Measurements from ENCODE around the gene ZNF600. TPM values are rescaled to one million over a fixed set of nuclear protein-coding genes. Genes with fewer than 3 reads are reported as not detected.

ZNF600 gene
- total and polyA plus RNA-seq, 2 of the 13 experiments (the other 11 are each of a cell fraction or from before 2014, with no cell fraction given): 15.0 to 16.4 TPM

DNA sequence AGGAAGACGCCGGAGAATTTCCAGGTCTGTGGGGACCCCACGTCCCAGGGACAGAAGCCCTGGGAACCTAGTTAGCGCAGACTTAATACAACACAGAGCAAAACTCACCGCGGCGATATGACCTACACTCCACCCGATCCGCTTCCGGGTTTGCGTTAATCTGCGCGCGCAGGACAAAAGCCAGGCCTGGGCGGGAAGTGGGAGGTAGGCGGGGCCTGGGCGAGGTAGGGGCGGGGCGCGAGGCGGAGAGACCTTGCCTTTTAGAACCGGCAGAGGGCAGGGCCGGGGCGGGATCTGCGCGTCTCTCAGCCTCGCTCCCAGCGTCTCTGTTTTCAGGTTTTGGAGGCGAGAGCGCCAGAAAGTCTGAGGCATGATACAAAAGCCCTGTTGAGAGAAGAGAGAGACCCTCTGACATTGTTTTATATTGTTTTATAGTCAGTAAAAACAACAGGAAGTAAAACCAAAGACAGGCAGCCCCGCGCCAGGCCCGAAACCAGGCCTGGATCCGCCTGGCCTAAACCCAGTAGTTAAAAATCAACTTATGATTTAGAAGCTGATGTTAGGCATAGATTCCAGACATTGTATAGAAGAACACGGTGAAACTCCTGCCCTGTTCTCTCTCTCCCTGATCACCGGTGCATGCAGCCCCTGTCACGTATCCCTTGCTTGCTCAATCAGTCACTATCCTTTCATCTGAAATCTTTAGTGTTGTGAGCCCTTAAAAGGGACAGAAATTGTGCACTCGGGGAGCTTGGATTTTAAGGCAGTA lies 51.5 kb downstream of the ZNF600 start, which contains the start of gene ZNF611:
ZNF611 (minus strand) TSS at position 152 of the 769 bp plus-strand sequence. CDS start 19,150 bp downstream, outside the sequence.
- Histone ChIP-seq H3K4me2 (ENCODE audit: low read depth, low read length) (peak within 1 kb of the TSS; percentile 58), H4K20me1 (ENCODE audit: insufficient read depth, low read length) (no peaks in the 10 kb centered on the region), H3K27ac (ENCODE audit: extremely low read length, insufficient read depth, low read length) (peak within 1 kb of the TSS; percentile 70), H2AFZ (ENCODE audit: low read length) (peak within 1 kb of the TSS; percentile 28), H3K27me3 (ENCODE audit: control insufficient read depth in 1 of 2, insufficient read depth in 2 of 2, low read length in 2 of 2) (no peaks in the 10 kb centered on the region), H3K36me3 (replicated peaks in 1 of 2; ENCODE audit: control insufficient read depth in 1 of 2, insufficient read depth in 2 of 2, low read length in 2 of 2) (no peaks in the 10 kb centered on the region), H3K4me3 (replicated peaks in 1 of 3; ENCODE audit: insufficient read depth in 1 of 3, low read depth in 2 of 3, low read length in 3 of 3) (peak within 1 kb of the TSS; percentile 56 to 79 (median 78)), H3K9me3 (ENCODE audit: low read length) (peaks cover 9% of the 10 kb centered on the region; the same call in 1 of the 2 replicates), H3K79me2 (ENCODE audit: insufficient read depth, low read length) (no peaks in the 10 kb centered on the region), H3K9ac (ENCODE audit: insufficient read depth, low read depth, low read length) (peak within 1 kb of the TSS; percentile 68), H3K4me1 (ENCODE audit: insufficient read depth, low read length) (peaks cover 12% of the 10 kb centered on the region; the same call in 1 of the 2 replicates)
- in situ Hi-C loops (cut with HindIII; ENCODE audit: extremely low pct_ligation_motif_present, low pct_unique_long_range_greater_than_20kb) (no loop called here), intact Hi-C loops (cut with micrococcal nuclease; ENCODE audit: unreplicated experiment) (no loop called here)
- WGBS (ENCODE audit: low lambda C conversion rate): 32% methylated on average over 26 of the region's 38 CpGs
- ChIA-PET CTCF (ENCODE audit: low intra/inter-chr PET ratio, low total read pairs) (interaction anchor here (0.9 kb wide), 1 partner anchor 14 kb away, joined by 3 read pairs; no protein-coding TSS in a partner anchor), POLR2A (interaction anchor here (0.8 to 1.1 kb wide), 2 partner anchors 23 to 723 kb away, joined by 3 to 4 read pairs; no protein-coding TSS in a partner anchor)
- FAIRE-seq: no peak
- peak; percentile 93 for ATAC-seq
- no TSS peak for BruUV-seq (replicated peaks)
- peak; percentile 82 for DNase-seq (ENCODE audit: low spot score)
- TF ChIP-seq, protein P1, sequence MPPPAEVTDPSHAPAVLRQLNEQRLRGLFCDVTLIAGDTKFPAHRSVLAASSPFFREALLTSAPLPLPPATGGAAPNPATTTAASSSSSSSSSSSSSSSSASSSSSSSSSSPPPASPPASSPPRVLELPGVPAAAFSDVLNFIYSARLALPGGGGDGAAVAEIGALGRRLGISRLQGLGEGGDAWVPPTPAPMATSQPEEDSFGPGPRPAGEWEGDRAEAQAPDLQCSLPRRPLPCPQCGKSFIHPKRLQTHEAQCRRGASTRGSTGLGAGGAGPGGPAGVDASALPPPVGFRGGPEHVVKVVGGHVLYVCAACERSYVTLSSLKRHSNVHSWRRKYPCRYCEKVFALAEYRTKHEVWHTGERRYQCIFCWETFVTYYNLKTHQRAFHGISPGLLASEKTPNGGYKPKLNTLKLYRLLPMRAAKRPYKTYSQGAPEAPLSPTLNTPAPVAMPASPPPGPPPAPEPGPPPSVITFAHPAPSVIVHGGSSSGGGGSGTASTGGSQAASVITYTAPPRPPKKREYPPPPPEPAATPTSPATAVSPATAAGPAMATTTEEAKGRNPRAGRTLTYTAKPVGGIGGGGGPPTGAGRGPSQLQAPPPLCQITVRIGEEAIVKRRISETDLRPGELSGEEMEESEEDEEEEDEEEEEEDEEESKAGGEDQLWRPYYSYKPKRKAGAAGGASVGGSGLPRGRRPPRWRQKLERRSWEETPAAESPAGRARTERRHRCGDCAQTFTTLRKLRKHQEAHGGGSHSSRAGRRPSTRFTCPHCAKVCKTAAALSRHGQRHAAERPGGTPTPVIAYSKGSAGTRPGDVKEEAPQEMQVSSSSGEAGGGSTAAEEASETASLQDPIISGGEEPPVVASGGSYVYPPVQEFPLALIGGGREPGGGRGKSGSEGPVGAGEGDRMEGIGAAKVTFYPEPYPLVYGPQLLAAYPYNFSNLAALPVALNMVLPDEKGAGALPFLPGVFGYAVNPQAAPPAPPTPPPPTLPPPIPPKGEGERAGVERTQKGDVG (CRISPR knock-in tag; IDR thresholded peaks at IDR 0.05; ENCODE audit: borderline replicate concordance): no peak
- TF ChIP-seq, protein P2, sequence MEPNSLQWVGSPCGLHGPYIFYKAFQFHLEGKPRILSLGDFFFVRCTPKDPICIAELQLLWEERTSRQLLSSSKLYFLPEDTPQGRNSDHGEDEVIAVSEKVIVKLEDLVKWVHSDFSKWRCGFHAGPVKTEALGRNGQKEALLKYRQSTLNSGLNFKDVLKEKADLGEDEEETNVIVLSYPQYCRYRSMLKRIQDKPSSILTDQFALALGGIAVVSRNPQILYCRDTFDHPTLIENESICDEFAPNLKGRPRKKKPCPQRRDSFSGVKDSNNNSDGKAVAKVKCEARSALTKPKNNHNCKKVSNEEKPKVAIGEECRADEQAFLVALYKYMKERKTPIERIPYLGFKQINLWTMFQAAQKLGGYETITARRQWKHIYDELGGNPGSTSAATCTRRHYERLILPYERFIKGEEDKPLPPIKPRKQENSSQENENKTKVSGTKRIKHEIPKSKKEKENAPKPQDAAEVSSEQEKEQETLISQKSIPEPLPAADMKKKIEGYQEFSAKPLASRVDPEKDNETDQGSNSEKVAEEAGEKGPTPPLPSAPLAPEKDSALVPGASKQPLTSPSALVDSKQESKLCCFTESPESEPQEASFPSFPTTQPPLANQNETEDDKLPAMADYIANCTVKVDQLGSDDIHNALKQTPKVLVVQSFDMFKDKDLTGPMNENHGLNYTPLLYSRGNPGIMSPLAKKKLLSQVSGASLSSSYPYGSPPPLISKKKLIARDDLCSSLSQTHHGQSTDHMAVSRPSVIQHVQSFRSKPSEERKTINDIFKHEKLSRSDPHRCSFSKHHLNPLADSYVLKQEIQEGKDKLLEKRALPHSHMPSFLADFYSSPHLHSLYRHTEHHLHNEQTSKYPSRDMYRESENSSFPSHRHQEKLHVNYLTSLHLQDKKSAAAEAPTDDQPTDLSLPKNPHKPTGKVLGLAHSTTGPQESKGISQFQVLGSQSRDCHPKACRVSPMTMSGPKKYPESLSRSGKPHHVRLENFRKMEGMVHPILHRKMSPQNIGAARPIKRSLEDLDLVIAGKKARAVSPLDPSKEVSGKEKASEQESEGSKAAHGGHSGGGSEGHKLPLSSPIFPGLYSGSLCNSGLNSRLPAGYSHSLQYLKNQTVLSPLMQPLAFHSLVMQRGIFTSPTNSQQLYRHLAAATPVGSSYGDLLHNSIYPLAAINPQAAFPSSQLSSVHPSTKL (CRISPR knock-in tag; IDR thresholded peaks at IDR 0.05): no peak
- TF ChIP-seq ZNF460 (CRISPR knock-in tag; IDR thresholded peaks at IDR 0.05; ENCODE audit: borderline replicate concordance) (no peak), CCDC6 (CRISPR knock-in tag; IDR thresholded peaks at IDR 0.05) (no peak), YEATS4 (CRISPR knock-in tag; IDR thresholded peaks at IDR 0.05; ENCODE audit: borderline replicate concordance) (no peak), SATB2 (CRISPR knock-in tag; IDR thresholded peaks at IDR 0.05) (no peak), ZNF720 (CRISPR knock-in tag; IDR thresholded peaks at IDR 0.05) (no peak), REXO4 (CRISPR knock-in tag; IDR thresholded peaks at IDR 0.05; ENCODE audit: borderline replicate concordance) (no peak), FLYWCH1 (CRISPR knock-in tag; IDR thresholded peaks at IDR 0.05) (no peak)
- TF ChIP-seq, protein P3, sequence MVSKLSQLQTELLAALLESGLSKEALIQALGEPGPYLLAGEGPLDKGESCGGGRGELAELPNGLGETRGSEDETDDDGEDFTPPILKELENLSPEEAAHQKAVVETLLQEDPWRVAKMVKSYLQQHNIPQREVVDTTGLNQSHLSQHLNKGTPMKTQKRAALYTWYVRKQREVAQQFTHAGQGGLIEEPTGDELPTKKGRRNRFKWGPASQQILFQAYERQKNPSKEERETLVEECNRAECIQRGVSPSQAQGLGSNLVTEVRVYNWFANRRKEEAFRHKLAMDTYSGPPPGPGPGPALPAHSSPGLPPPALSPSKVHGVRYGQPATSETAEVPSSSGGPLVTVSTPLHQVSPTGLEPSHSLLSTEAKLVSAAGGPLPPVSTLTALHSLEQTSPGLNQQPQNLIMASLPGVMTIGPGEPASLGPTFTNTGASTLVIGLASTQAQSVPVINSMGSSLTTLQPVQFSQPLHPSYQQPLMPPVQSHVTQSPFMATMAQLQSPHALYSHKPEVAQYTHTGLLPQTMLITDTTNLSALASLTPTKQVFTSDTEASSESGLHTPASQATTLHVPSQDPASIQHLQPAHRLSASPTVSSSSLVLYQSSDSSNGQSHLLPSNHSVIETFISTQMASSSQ (IDR thresholded peaks at IDR 0.05; ENCODE audit: low read depth): no peak
- TF ChIP-seq, protein P3 (CRISPR knock-in tag; IDR thresholded peaks at IDR 0.05; ENCODE audit: borderline replicate concordance): peak; percentile 11; the same call in 1 of the 2 replicates

All from HepG2 (cell line).